ENCODE data around the gene GMDS.

The GMDS gene

GRCh38 chr6:2245103-2245876, at the start of gene GMDS:
TSS of gene GMDS (minus strand) at chr6:2245605.
- peak; percentile 53 to 79 (median 54) for DNase-seq (ENCODE audit: low read depth in 2 of 3, low spot score in 1 of 3)

GRCh38 chr6:2285510-2285909, 40.1 kb upstream of the GMDS start:
- DNase-seq (ENCODE audit: low read depth in 2 of 3, low spot score in 1 of 3), result no peak

GRCh38 chr6:2275892-2276242, 30.5 kb upstream of the GMDS start:
- DNase-seq (ENCODE audit: low read depth in 2 of 3, low spot score in 1 of 3), result no peak

GRCh38 chr6:2274981-2275891, 29.8 kb upstream of the GMDS start:
- DNase-seq (ENCODE audit: low read depth in 2 of 3, low spot score in 1 of 3), result no peak

- DNase-seq (ENCODE audit: low read depth in 2 of 3, low spot score in 1 of 3), result no peak
Observed at GRCh38 chr6:2272696-2273095, 27.3 kb upstream of the GMDS start.

GRCh38 chr6:2270054-2270453, 24.6 kb upstream of the GMDS start:
- no peak for DNase-seq (ENCODE audit: low read depth in 2 of 3, low spot score in 1 of 3)

- no peak for DNase-seq (ENCODE audit: low read depth in 2 of 3, low spot score in 1 of 3)
Observed at GRCh38 chr6:2266841-2267240, 21.4 kb upstream of the GMDS start.

GRCh38 chr6:2266031-2266795, 20.8 kb upstream of the GMDS start:
- no peak for DNase-seq (ENCODE audit: low read depth in 2 of 3, low spot score in 1 of 3)

GRCh38 chr6:2264932-2265331, 19.5 kb upstream of the GMDS start:
- DNase-seq (ENCODE audit: low read depth in 2 of 3, low spot score in 1 of 3), result no peak

- DNase-seq (ENCODE audit: low read depth in 2 of 3, low spot score in 1 of 3), result no peak
Observed at GRCh38 chr6:2263896-2264295, 18.5 kb upstream of the GMDS start.

- no peak for DNase-seq (ENCODE audit: low read depth in 2 of 3, low spot score in 1 of 3)
Observed at GRCh38 chr6:2259574-2259973, 14.2 kb upstream of the GMDS start.

- no peak for DNase-seq (ENCODE audit: low read depth in 2 of 3, low spot score in 1 of 3)
Observed at GRCh38 chr6:2259002-2259494, 13.6 kb upstream of the GMDS start.

GRCh38 chr6:2258112-2258511, 12.7 kb upstream of the GMDS start:
- DNase-seq (ENCODE audit: low read depth in 2 of 3, low spot score in 1 of 3), result no peak

GRCh38 chr6:2257363-2257762, 12.0 kb upstream of the GMDS start:
- no peak for DNase-seq (ENCODE audit: low read depth in 2 of 3, low spot score in 1 of 3)

- no peak for DNase-seq (ENCODE audit: low read depth in 2 of 3, low spot score in 1 of 3)
Observed at GRCh38 chr6:2254747-2255146, 9.3 kb upstream of the GMDS start.

GRCh38 chr6:2249126-2249525, 3.7 kb upstream of the GMDS start:
- no peak for DNase-seq (ENCODE audit: low read depth in 2 of 3, low spot score in 1 of 3)

- no peak for DNase-seq (ENCODE audit: low read depth in 2 of 3, low spot score in 1 of 3)
Observed at GRCh38 chr6:2247664-2248063, 2.3 kb upstream of the GMDS start.

GRCh38 chr6:2245877-2246863, 765 bp upstream of the GMDS start:
- peak in 2 of 3 donors; percentile 27 for DNase-seq (ENCODE audit: low read depth in 2 of 3, low spot score in 1 of 3)

- DNase-seq (ENCODE audit: low read depth in 2 of 3, low spot score in 1 of 3), result no peak
Observed at GRCh38 chr6:2244261-2245102, 923 bp downstream of the GMDS start.

Measured in stimulated activated CD4-positive, alpha-beta T cell treated with anti-CD3 and anti-CD28 coated beads, Interleukin-12 subunit alpha, Interleukin-12 subunit beta, amount 100 ng/mL, for 48 hours (primary cell).